Stomach (tissue), 4 donors: ENCODE measurements around the gene EMC9.

Experiments
- CTCF ChIP-seq, 7 experiments: fragments of 450-650 bp in 4 of 7; fragments of 200-600 bp in 3 of 7; sonication (generic) in 3 of 7; IDR thresholded peaks; one replicate each; pipeline ENCODE4 v1.5.1; 2016 to 2019; ENCODE audit warnings: antibody characterized with exemption in 7 of 7, control low read depth in 2 of 7, mild to moderate bottlenecking in 1 of 7
- EP300 ChIP-seq: sonication (generic); formaldehyde crosslinking; IDR thresholded peaks from one replicate; pipeline ENCODE4 v1.6.1; 2017; ENCODE audit warnings: antibody characterized with exemption
- POLR2A ChIP-seq, 4 donors: fragments of 450-650 bp; IDR thresholded peaks; one replicate each; pipeline ENCODE4 v1.6.1; 2016; ENCODE audit warnings: antibody characterized with exemption in 4 of 4, control low read depth in 2 of 4, mild to moderate bottlenecking in 1 of 4, moderate library complexity in 1 of 4
- POLR2AphosphoS5 ChIP-seq, 3 donors: sonication (generic); formaldehyde crosslinking; IDR thresholded peaks; one replicate each; pipeline ENCODE4 v1.6.1; 2016; ENCODE audit warnings: antibody characterized with exemption in 3 of 3

GRCh38 chr14:24160850-24161804 is 19.7 kb upstream of the EMC9 start, which contains the start of gene IRF9:
- TF ChIP-seq CTCF (IDR thresholded peaks at IDR 0.05), result peak in 6 of 7 experiments; percentile 77 to 99 (median 92)
- peak; percentile 57 for TF ChIP-seq EP300
- TF ChIP-seq POLR2A (IDR thresholded peaks at IDR 0.05), result peak in 1 of 4 donors; percentile 16
- peak; percentile 92 to 99 (median 97) for TF ChIP-seq POLR2AphosphoS5 (IDR thresholded peaks at IDR 0.05)
